ENCODE data around the gene FAM120B. TPM values are rescaled to one million over a fixed set of nuclear protein-coding genes. Genes with fewer than 3 reads are reported as not detected.
A peak's percentile ranks its signal among the peaks of the same experiment; 100 is the strongest.

The FAM120B gene
- total RNA-seq, 1 experiment from 2014 or later, result 16.7 TPM

- no peak overlapping the region for H3K23ac ChIP-seq (ENCODE audit: insufficient read length, low read depth, low read length)
- no peak overlapping the region for H3K4ac ChIP-seq (ENCODE audit: low read depth, low read length)
- no peaks in the 10 kb centered on the region for H3K4me1 ChIP-seq (ENCODE audit: insufficient read depth, low read length)
- no peak overlapping the region for H2BK12ac ChIP-seq (ENCODE audit: insufficient read length, low read depth, low read length)
- no peaks in the 10 kb centered on the region for H3K23me2 ChIP-seq (ENCODE audit: insufficient read length, low read depth, low read length, poor library complexity, severe bottlenecking)
- no peak overlapping the region for H3K9ac ChIP-seq (ENCODE audit: extremely low read depth, insufficient read length, low read length)
- no CpG with 5 or more reads among the region's 15 CpGs for WGBS (ENCODE audit: extremely low coverage, insufficient read length, low lambda C conversion rate)
- Mint-ChIP-seq H3K36me3 (ENCODE audit: insufficient read depth in 1 of 3, low read depth in 3 of 3) (no peaks in the 10 kb centered on the region), H3K27me3 (ENCODE audit: low read depth) (peaks cover 4% of the 10 kb centered on the region), H3K9me3 (peaks cover 0 to 6% of the 10 kb centered on the region in 2 experiments; a peak in 4 of 5 replicates), H3K4me3 (no peak overlapping the region), H3K27ac (peak overlapping the region in 1 of 3 experiments; percentile 91; a peak in 2 of 7 replicates), H3K4me1 (peaks cover 0 to 7% of the 10 kb centered on the region in 2 experiments; a peak in 3 of 4 replicates)
- no peak overlapping the region for H3K27ac ChIP-seq (ENCODE audit: insufficient read length, low read depth, low read length)
- no peak overlapping the region for H2AK5ac ChIP-seq (ENCODE audit: insufficient read length, low read length)
- no peak overlapping the region for H2BK5ac ChIP-seq (ENCODE audit: insufficient read length, low read length)
- H3K56ac ChIP-seq (ENCODE audit: insufficient read length, low read depth, low read length), result no peak overlapping the region
- H3T11ph ChIP-seq (ENCODE audit: low read length), result no peak overlapping the region
- no peak overlapping the region for H2AFZ ChIP-seq (ENCODE audit: low read length)
- no peak overlapping the region for H3K18ac ChIP-seq (ENCODE audit: insufficient read length, low read depth, low read length)
- no peaks in the 10 kb centered on the region for H4K20me1 ChIP-seq (ENCODE audit: control insufficient read depth, insufficient read depth, insufficient read length)
- no peaks in the 10 kb centered on the region for H3K79me2 ChIP-seq (ENCODE audit: insufficient read depth, low read length)
- TF ChIP-seq CTCF (conservative IDR thresholded peaks at IDR 0.05), result no peak
- H4K91ac ChIP-seq (ENCODE audit: insufficient read length, low read depth, low read length), result no peak overlapping the region
- H4K5ac ChIP-seq (ENCODE audit: insufficient read length, low read depth, low read length), result no peak overlapping the region
- H4K8ac ChIP-seq (replicated peaks; ENCODE audit: insufficient read length, low read depth, low read length), result no peak overlapping the region
- H2BK120ac ChIP-seq (ENCODE audit: low read depth, low read length, poor library complexity, severe bottlenecking), result no peak overlapping the region
- no peaks in the 10 kb centered on the region for H3K27me3 ChIP-seq (ENCODE audit: insufficient read depth, low read length)
- H3K4me2 ChIP-seq (ENCODE audit: insufficient read depth, insufficient read length, low read length), result no peak overlapping the region
- H3K9me3 ChIP-seq (ENCODE audit: control insufficient read depth, low read depth, low read length), result no peaks in the 10 kb centered on the region
- H2BK20ac ChIP-seq (ENCODE audit: low read depth, low read length, poor library complexity, severe bottlenecking), result no peak overlapping the region
- no peak overlapping the region for H2BK15ac ChIP-seq (ENCODE audit: low read depth, low read length)
- H3K14ac ChIP-seq (ENCODE audit: insufficient read depth, low read length), result no peak overlapping the region; the same call in 1 of the 2 replicates
- DNase-seq, result no peak
- no peaks in the 10 kb centered on the region for H3K79me1 ChIP-seq (ENCODE audit: insufficient read depth, low read depth, low read length, poor library complexity, severe bottlenecking)
Observed at GRCh38 chr6:170444811-170445211, 138.3 kb downstream of the FAM120B start.

All from H9 (cell line).